Measurements from ENCODE around the gene ABHD8. TPM values are rescaled to one million over a fixed set of nuclear protein-coding genes. Genes with fewer than 3 reads are reported as not detected.

ABHD8 gene
- total and polyA plus RNA-seq, 2 of the 13 experiments (the other 11 are each of a cell fraction or from before 2014, with no cell fraction given) = 6.3 to 7.2 TPM

DNA sequence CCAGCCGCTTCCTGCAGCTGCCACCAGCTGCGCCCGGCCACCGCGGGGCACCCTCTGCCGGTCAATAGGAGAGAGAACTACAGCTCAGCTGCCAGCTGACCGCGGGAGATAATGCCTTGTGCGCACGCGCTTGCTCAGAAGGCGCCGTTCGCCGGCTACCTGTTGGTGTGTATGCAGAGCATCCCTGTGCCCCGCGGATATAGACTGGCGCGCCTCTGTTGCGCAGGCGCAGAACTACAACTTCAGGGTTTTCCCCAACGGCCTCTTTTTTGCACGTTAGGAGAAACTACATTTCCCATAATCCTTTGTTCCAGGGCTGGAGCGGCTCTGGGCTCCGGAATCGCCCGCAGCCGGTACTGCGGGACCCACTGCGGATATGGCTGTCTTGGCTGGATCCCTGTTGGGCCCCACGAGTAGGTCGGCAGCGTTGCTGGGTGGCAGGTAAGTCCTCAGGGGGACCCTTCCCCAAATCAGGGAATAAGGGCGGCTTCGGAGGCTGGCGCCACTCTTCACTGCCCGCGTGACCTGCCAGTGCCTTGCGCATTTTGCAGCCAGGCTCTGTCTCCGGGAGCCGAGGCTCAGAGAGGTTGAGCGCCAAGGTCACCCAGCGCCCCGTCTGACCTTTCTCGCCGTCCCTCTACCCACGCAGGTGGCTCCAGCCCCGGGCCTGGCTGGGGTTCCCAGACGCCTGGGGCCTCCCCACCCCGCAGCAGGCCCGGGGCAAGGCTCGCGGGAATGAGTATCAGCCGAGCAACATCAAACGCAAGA is 2.5 kb upstream of the ABHD8 start, which contains the start of gene MRPL34 (continued):
- TF ChIP-seq, protein P1, sequence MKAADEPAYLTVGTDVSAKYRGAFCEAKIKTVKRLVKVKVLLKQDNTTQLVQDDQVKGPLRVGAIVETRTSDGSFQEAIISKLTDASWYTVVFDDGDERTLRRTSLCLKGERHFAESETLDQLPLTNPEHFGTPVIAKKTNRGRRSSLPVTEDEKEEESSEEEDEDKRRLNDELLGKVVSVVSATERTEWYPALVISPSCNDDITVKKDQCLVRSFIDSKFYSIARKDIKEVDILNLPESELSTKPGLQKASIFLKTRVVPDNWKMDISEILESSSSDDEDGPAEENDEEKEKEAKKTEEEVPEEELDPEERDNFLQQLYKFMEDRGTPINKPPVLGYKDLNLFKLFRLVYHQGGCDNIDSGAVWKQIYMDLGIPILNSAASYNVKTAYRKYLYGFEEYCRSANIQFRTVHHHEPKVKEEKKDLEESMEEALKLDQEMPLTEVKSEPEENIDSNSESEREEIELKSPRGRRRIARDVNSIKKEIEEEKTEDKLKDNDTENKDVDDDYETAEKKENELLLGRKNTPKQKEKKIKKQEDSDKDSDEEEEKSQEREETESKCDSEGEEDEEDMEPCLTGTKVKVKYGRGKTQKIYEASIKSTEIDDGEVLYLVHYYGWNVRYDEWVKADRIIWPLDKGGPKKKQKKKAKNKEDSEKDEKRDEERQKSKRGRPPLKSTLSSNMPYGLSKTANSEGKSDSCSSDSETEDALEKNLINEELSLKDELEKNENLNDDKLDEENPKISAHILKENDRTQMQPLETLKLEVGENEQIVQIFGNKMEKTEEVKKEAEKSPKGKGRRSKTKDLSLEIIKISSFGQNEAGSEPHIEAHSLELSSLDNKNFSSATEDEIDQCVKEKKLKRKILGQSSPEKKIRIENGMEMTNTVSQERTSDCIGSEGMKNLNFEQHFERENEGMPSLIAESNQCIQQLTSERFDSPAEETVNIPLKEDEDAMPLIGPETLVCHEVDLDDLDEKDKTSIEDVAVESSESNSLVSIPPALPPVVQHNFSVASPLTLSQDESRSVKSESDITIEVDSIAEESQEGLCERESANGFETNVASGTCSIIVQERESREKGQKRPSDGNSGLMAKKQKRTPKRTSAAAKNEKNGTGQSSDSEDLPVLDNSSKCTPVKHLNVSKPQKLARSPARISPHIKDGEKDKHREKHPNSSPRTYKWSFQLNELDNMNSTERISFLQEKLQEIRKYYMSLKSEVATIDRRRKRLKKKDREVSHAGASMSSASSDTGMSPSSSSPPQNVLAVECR (CRISPR knock-in tag; IDR thresholded peaks at IDR 0.05; ENCODE audit: borderline replicate concordance) = peak; percentile 91
- TF ChIP-seq TOE1 (CRISPR knock-in tag; IDR thresholded peaks at IDR 0.05) (0 out of 2 replicates have a peak, but pooled peaks have one; percentile 40), HIC2 (CRISPR knock-in tag; IDR thresholded peaks at IDR 0.05; ENCODE audit: low read depth) (0 out of 2 replicates have a peak, but pooled peaks have one; percentile 100), HOXA3 (CRISPR knock-in tag; IDR thresholded peaks at IDR 0.05) (peak; percentile 44; the same call in 1 of the 2 replicates), IRF2 (CRISPR knock-in tag; IDR thresholded peaks at IDR 0.05) (peak; percentile 77; the same call in 1 of the 2 replicates), NCOA5 (CRISPR knock-in tag; IDR thresholded peaks at IDR 0.05) (no peak), PRMT3 (CRISPR knock-in tag; IDR thresholded peaks at IDR 0.05; ENCODE audit: borderline replicate concordance, low read depth) (no peak), CHD2 (IDR thresholded peaks at IDR 0.05; ENCODE audit: low read depth, low read length) (peak; percentile 64), ZMYM3 (CRISPR knock-in tag; IDR thresholded peaks at IDR 0.05) (0 out of 2 replicates have a peak, but pooled peaks have one; percentile 40), ZNF331 (CRISPR knock-in tag; IDR thresholded peaks at IDR 0.05) (peak; percentile 48; the same call in 1 of the 2 replicates), NFE2L1 (CRISPR knock-in tag; IDR thresholded peaks at IDR 0.05; ENCODE audit: borderline replicate concordance) (peak; percentile 77; the same call in 1 of the 2 replicates), ZNF652 (CRISPR knock-in tag; IDR thresholded peaks at IDR 0.05; ENCODE audit: borderline replicate concordance, low read depth) (0 out of 2 replicates have a peak, but pooled peaks have one; percentile 18), POGZ (CRISPR knock-in tag; IDR thresholded peaks at IDR 0.05) (no peak), CREB1 (IDR thresholded peaks at IDR 0.05) (peak; percentile 51; the same call in 1 of the 2 replicates), CREB1 (CRISPR knock-in tag; IDR thresholded peaks at IDR 0.05) (peak; percentile 63), ZNF367 (CRISPR knock-in tag; IDR thresholded peaks at IDR 0.05; ENCODE audit: borderline replicate concordance) (peak; percentile 73; the same call in 1 of the 2 replicates), HDAC2 (CRISPR knock-in tag; IDR thresholded peaks at IDR 0.05) (peak; percentile 91), KAT2B (IDR thresholded peaks at IDR 0.05; ENCODE audit: borderline replicate concordance, low read depth, low read length) (no peak), RAD21 (CRISPR knock-in tag; IDR thresholded peaks at IDR 0.05) (peak; percentile 89), MTA1 (CRISPR knock-in tag; IDR thresholded peaks at IDR 0.05; ENCODE audit: borderline replicate concordance) (0 out of 2 replicates have a peak, but pooled peaks have one; percentile 41), KDM3A (CRISPR knock-in tag; IDR thresholded peaks at IDR 0.05; ENCODE audit: low read depth) (peak; percentile 87; the same call in 1 of the 2 replicates), MTF2 (CRISPR knock-in tag; IDR thresholded peaks at IDR 0.05; ENCODE audit: borderline replicate concordance) (0 out of 2 replicates have a peak, but pooled peaks have one; percentile 47), ZNF816 (CRISPR knock-in tag; IDR thresholded peaks at IDR 0.05; ENCODE audit: borderline replicate concordance) (no peak), MXI1 (IDR thresholded peaks at IDR 0.05; ENCODE audit: borderline replicate concordance, low read depth, low read length) (peak; percentile 45; the same call in 1 of the 3 replicates), ZNF891 (CRISPR knock-in tag; IDR thresholded peaks at IDR 0.05) (peak; percentile 85; the same call in 1 of the 2 replicates), ZNF224 (CRISPR knock-in tag; IDR thresholded peaks at IDR 0.05) (peak; percentile 72; the same call in 1 of the 2 replicates)
